Activated T-cell treated with anti-CD3 and anti-CD28 coated beads, Interleukin-2, amount 50 U/mL, for 72 hours (primary cell): ENCODE measurements around the gene OR56A4. TPM values are rescaled to one million over a fixed set of nuclear protein-coding genes. Genes with fewer than 3 reads are reported as not detected.
"Not testable (repeated sequence)": the region's sequence is repeated elsewhere in the genome, so short reads cannot be mapped to it uniquely, and the experiment has no call there.

Source experiments
- ATAC-seq, 2 donors: fragments of 150-1000 bp; cut with Tn5 transposase; replicated peaks in 1 of 2; 2 replicates each; pipeline ENCODE4 v1.10.0; 2021; ENCODE audit warnings: moderate library complexity in 2 of 2, mild to moderate bottlenecking in 1 of 2
- DNase-seq, 2 donors: peaks; one replicate each; pipeline ENCODE4 v3.0.0; 2021 to 2022; ENCODE audit warnings: mixed read lengths in 1 of 2
- H3K27ac Mint-ChIP-seq: one replicate; pipeline ENCODE4 v1.8.0; 2022; ENCODE audit warnings: mild to moderate bottlenecking, moderate library complexity, mixed read lengths
- H3K27me3 Mint-ChIP-seq: one replicate; pipeline ENCODE4 v1.8.0; 2022; ENCODE audit warnings: low read depth, mixed read lengths
- H3K36me3 Mint-ChIP-seq, 2 donors: one replicate each; pipeline ENCODE4 v1.8.0; 2022; ENCODE audit warnings: mixed read lengths in 2 of 2, mild to moderate bottlenecking in 1 of 2; ENCODE audit not compliant: insufficient read depth in 2 of 2
- H3K4me1 Mint-ChIP-seq: one replicate; pipeline ENCODE4 v1.8.0; 2022; ENCODE audit warnings: low read depth, mixed read lengths
- H3K4me3 Mint-ChIP-seq, 2 donors: one replicate each; pipeline ENCODE4 v1.8.0; 2022; ENCODE audit warnings: mild to moderate bottlenecking in 2 of 2, mixed read lengths in 2 of 2, moderate library complexity in 2 of 2
- H3K9me3 Mint-ChIP-seq, 2 donors: one replicate each; pipeline ENCODE4 v1.8.0; 2022; ENCODE audit warnings: mixed read lengths in 2 of 2
- total RNA-seq, 2 donors: library from RNA; stranded (reverse); gene quantifications; one replicate each; pipeline ENCODE4 v1.2.3, GENCODE V29; 2022

OR56A4 gene
- total RNA-seq, 2 donors from 2014 or later = not detected

GRCh38 chr11:5992604-5993251 lies 14.0 kb downstream of the OR56A4 start:
- no peaks in the 10 kb centered on the region for H3K9me3 Mint-ChIP-seq
- H3K36me3 Mint-ChIP-seq = no peaks in the 10 kb centered on the region
- ATAC-seq = no peak
- no peak for DNase-seq
- H3K4me1 Mint-ChIP-seq = no peaks in the 10 kb centered on the region
- no peak overlapping the region for H3K27ac Mint-ChIP-seq
- peaks cover 5% of the 10 kb centered on the region for H3K27me3 Mint-ChIP-seq
- no peak overlapping the region for H3K4me3 Mint-ChIP-seq

GRCh38 chr11:5992150-5992549 lies 14.6 kb downstream of the OR56A4 start:
- H3K27me3 Mint-ChIP-seq = peaks cover 5% of the 10 kb centered on the region
- H3K4me1 Mint-ChIP-seq = no peaks in the 10 kb centered on the region

GRCh38 chr11:5989203-5989602 lies 17.5 kb downstream of the OR56A4 start:
- DNase-seq (no peak), ATAC-seq (no peak)
- H3K4me1 Mint-ChIP-seq = no peaks in the 10 kb centered on the region
- H3K27me3 Mint-ChIP-seq = peaks cover 12% of the 10 kb centered on the region
- no peaks in the 10 kb centered on the region for H3K36me3 Mint-ChIP-seq
- no peak overlapping the region for H3K4me3 Mint-ChIP-seq
- no peak overlapping the region for H3K27ac Mint-ChIP-seq
- peaks cover 0 to 2% of the 10 kb centered on the region in 2 donors for H3K9me3 Mint-ChIP-seq

More at GRCh38 chr11:5992150-5992549, 14.6 kb downstream of the OR56A4 start:
- no peak overlapping the region for H3K4me3 Mint-ChIP-seq
- H3K9me3 Mint-ChIP-seq = no peaks in the 10 kb centered on the region
- no peak for DNase-seq
- no peak overlapping the region for H3K27ac Mint-ChIP-seq
- ATAC-seq = no peak
- H3K36me3 Mint-ChIP-seq = no peaks in the 10 kb centered on the region

- Mint-ChIP-seq H3K4me1 (no peaks in the 10 kb centered on the region), H3K27ac (no peak within 1 kb of the TSS), H3K4me3 (no peak within 1 kb of the TSS), H3K27me3 (peaks cover 26% of the 10 kb centered on the region), H3K9me3 (peaks cover 2 to 6% of the 10 kb centered on the region in 2 donors), H3K36me3 (no peaks in the 10 kb centered on the region)
- ATAC-seq = no peak
- no peak for DNase-seq
Observed at GRCh38 chr11:5986885-5987284, 19.9 kb downstream of the OR56A4 start, which contains the start of gene OR52L1. Gene OR52L1 (minus strand): TSS chr11:5986985. CDS start chr11:5986930, 55 bp downstream.

- Mint-ChIP-seq H3K27me3 (peaks cover 21% of the 10 kb centered on the region), H3K4me1 (no peaks in the 10 kb centered on the region), H3K36me3 (no peaks in the 10 kb centered on the region), H3K27ac (peak overlapping the region; percentile 10), H3K9me3 (peaks cover 3 to 7% of the 10 kb centered on the region in 2 donors), H3K4me3 (no peak overlapping the region)
- no peak for DNase-seq
- ATAC-seq = no peak
Observed at GRCh38 chr11:5983443-5983842, 23.3 kb downstream of the OR56A4 start.

GRCh38 chr11:5973530-5973929 lies 33.2 kb downstream of the OR56A4 start:
- ATAC-seq = no peak
- Mint-ChIP-seq H3K36me3 (no peaks in the 10 kb centered on the region), H3K27ac (no peak overlapping the region), H3K4me1 (no peaks in the 10 kb centered on the region), H3K4me3 (no peak overlapping the region), H3K9me3 (peaks cover 0 to under 1% of the 10 kb centered on the region in 2 donors), H3K27me3 (no peaks in the 10 kb centered on the region)
- no peak for DNase-seq

- DNase-seq = no peak
- H3K4me1 Mint-ChIP-seq = no peaks in the 10 kb centered on the region
- H3K27ac Mint-ChIP-seq = no peak within 1 kb of the TSS
- H3K36me3 Mint-ChIP-seq = peaks cover 0 to 1% of the 10 kb centered on the region in 2 donors
- H3K27me3 Mint-ChIP-seq = no peaks in the 10 kb centered on the region
- H3K9me3 Mint-ChIP-seq = no peaks in the 10 kb centered on the region
- no peak for ATAC-seq
- no peak within 1 kb of the TSS for H3K4me3 Mint-ChIP-seq
Observed at GRCh38 chr11:5968394-5968793, 38.4 kb downstream of the OR56A4 start, which contains the start of gene OR56A5. Gene OR56A5 (minus strand): TSS chr11:5968494. CDS start chr11:5968494, 0 bp downstream.

GRCh38 chr11:5967708-5968107 lies 39.0 kb downstream of the OR56A4 start:
- Mint-ChIP-seq H3K9me3 (peaks cover 2 to 4% of the 10 kb centered on the region in 2 donors), H3K36me3 (peaks cover 3 to 4% of the 10 kb centered on the region in 2 donors), H3K27ac (no peak overlapping the region), H3K27me3 (no peaks in the 10 kb centered on the region), H3K4me1 (no peaks in the 10 kb centered on the region), H3K4me3 (no peak overlapping the region)
- no peak for ATAC-seq
- DNase-seq = no peak

- H3K4me3 Mint-ChIP-seq = no peak overlapping the region
- no peaks in the 10 kb centered on the region for H3K4me1 Mint-ChIP-seq
- no peak for ATAC-seq
- H3K27me3 Mint-ChIP-seq = no peaks in the 10 kb centered on the region
- DNase-seq = no peak
- H3K27ac Mint-ChIP-seq = no peak overlapping the region
- H3K36me3 Mint-ChIP-seq = peaks cover 3 to 4% of the 10 kb centered on the region in 2 donors
- H3K9me3 Mint-ChIP-seq = peaks cover 2 to 5% of the 10 kb centered on the region in 2 donors
Observed at GRCh38 chr11:5966958-5967357, 39.8 kb downstream of the OR56A4 start.

GRCh38 chr11:5960704-5961320 lies 45.9 kb downstream of the OR56A4 start:
- not testable (repeated sequence) for H3K4me1 Mint-ChIP-seq, DNase-seq, H3K9me3 Mint-ChIP-seq, H3K4me3 Mint-ChIP-seq, ATAC-seq, H3K27me3 Mint-ChIP-seq, H3K27ac Mint-ChIP-seq, H3K36me3 Mint-ChIP-seq

- Mint-ChIP-seq H3K36me3 (no peaks in the 10 kb centered on the region), H3K27me3 (no peaks in the 10 kb centered on the region), H3K4me1 (no peaks in the 10 kb centered on the region), H3K4me3 (no peak overlapping the region), H3K9me3 (peaks cover 0 to 2% of the 10 kb centered on the region in 2 donors), H3K27ac (no peak overlapping the region)
- ATAC-seq (no peak), DNase-seq (no peak)
Observed at GRCh38 chr11:5955586-5955985, 51.2 kb downstream of the OR56A4 start.
